ENCODE measurements around the gene TRH.
"Not testable (repeated sequence)": the region's sequence is repeated elsewhere in the genome, so short reads cannot be mapped to it uniquely, and the experiment has no call there.

TRH gene

DNA sequence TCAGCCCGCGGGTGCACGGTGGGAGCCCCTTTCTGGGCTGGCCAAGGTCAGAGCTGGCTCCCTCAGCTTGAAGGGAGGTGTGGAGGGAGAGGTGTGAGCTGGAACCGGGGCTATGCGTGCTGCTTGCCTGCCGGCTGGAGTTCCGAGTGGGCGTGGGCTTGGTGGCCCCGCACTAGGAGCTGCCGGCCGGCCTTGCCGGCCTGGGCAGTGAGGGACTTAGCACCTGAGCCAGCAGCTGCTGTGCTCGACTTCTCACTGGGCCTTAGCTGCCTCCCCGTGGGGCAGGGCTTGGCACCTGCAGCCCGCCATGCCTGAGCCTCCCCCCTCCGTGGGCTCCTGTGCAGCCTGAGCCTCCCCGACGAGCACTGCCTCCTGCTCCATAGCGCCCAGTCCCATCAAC lies 36.0 kb downstream of the TRH start:
- DNase-seq (ENCODE audit: low read depth in 2 of 2) = no peak

DNA sequence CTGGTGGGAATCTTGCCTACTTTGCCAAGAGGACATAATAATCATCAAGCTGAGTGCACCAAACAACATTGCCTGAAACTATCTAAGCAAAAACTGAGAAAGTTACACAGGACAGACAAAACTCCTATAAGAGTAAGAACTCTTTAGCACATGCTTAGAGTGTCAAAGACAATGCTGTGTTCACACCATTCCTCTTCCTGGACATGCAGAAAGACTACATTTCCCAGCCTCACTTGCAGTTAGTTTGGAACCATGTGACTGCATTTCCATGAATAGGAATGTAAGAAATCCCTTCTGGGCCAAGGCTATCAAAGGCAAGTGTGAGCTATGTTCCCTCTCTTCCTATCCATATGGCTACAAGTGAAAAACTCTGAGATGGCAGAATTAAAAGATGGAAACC lies 37.6 kb downstream of the TRH start:
- DNase-seq (ENCODE audit: low read depth in 2 of 2) = not testable (repeated sequence)

DNA sequence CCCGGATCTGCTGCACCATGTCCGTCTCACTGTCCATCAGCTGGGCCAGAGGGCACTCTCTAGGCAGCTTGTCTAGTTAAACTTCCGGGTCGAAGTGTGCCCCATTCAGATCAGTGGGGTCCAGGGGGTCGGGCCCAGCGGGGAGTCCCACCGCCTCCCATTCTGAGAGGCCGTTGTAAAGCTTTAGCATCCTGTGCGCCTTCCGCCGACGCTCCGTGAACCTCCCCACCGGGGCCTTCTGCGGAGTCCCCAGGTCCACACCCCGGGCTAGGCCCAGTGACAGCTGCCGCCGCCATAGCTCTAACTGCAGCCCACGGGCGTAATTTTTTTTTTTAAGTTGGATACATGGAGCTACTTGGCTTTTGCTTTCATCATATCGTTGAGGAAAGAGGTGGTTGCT lies 38.7 kb downstream of the TRH start:
- not testable (repeated sequence) for DNase-seq (ENCODE audit: low read depth in 2 of 2)

DNA sequence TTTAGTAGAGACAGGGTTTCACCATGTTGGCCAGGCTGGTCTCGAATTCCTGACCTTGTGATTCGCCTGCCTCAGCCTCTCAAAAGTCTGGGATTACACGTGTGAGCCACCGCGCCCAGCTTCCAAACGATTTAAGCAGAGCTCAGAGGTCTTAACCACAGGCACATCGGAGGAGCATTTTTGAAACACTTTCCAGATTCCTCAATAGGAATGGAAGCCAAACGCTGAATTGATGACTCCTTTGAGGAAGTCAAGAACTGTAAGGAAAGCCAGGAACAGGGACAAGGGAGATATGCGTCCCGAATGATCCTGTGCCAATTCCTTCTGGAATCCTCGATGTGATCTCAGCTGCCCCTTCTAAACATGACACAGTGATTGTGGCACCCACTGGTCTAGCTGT lies 40.0 kb downstream of the TRH start:
- DNase-seq (ENCODE audit: low read depth in 2 of 2) = no peak

DNA sequence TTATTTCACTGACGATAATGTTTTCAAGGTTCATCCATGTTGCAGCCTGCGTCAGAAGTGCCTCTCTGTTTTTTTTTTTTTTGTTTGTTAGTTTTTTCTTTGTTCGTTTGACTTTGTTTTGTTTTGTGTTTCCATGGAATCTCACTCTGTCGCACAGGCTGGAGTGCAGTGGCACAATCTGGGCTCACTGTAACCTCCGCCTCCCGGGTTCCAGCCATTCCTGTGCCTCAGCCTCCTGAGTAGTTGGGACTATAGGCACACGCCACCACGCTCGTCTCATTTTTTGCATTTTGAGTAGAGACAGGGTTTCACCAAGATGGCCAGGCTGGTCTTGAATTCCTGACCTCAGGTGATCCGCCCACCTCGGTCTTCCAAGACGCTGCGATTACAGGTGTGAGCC lies 43.1 kb downstream of the TRH start:
- DNase-seq (ENCODE audit: low read depth in 2 of 2) = not testable (repeated sequence)

DNA sequence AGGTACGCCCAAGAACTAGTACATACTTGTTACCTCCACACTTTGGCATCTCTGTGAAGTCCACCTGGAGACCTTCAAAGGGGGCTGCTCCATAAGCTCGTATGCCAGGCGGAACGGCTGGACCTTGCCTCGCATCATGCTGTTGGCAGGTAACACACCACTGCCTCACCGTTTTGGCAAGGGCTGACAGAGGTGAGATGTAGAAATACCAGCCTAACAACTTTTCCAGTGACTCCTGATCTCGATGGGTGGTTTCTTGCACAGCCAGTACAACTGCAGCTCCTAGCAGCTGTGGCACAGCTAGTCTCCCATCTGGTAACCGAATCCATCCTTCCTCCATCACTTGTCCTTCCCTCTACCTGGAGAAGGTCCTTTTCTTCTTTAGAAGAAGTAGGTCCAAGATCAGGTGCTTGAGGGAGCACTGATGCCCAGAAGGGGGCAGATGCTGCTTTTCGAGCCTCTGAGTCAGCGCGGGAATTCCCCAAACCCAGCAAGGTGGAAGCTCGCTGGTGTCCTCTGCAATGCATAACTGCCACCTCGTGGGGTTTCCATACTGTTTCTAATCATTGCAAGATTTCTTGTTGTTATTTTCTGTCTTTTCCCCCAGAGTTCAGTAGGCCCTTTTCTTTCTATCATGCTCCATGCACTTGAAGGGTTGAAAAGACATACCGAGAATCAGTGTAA lies 51.8 kb downstream of the TRH start:
- not testable (repeated sequence) for DNase-seq (ENCODE audit: low read depth in 2 of 2)

DNA sequence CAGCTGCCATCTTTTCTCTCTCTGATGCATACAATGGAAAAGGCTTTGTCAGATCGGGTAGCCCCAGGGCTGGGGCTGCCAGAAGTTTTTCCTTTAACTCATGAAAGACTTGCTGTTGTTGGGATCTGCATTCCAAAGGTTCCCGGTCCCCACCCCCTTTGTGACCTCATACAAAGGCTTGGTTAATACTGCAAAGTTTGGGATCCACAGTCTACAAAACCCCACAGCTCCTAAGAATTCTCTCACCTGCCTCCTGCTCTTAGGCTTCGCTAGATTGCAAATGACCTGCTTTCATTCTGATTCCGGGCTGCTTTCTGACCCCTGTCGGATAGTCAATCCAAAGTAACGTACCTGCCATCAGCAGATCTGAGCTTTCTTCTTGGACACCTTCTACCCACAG lies 52.9 kb downstream of the TRH start:
- DNase-seq (ENCODE audit: low read depth in 2 of 2) = not testable (repeated sequence)
